IPS-NIHi7 (cell line): ENCODE measurements around the gene ZMAT5.

Experiments used
- DNase-seq: peaks from one replicate; pipeline ENCODE4 v3.0.0; 2012; ENCODE audit warnings: mixed read lengths; ENCODE audit errors: extremely low spot score

The ZMAT5 gene

GRCh38 chr22:29707471-29707870, 59.3 kb downstream of the ZMAT5 start:
- DNase-seq = no peak

- no peak for DNase-seq
These were observed 59.8 kb downstream of the ZMAT5 start for GRCh38 chr22:29707010-29707409.

GRCh38 chr22:29706486-29706885, 60.3 kb downstream of the ZMAT5 start:
- peak; percentile 48 for DNase-seq

- no peak for DNase-seq
These were observed 61.2 kb downstream of the ZMAT5 start for GRCh38 chr22:29705651-29706050.

- no peak for DNase-seq
These were observed 62.1 kb downstream of the ZMAT5 start for GRCh38 chr22:29704528-29705285.

- no peak for DNase-seq
These were observed 63.1 kb downstream of the ZMAT5 start for GRCh38 chr22:29703569-29704195.

- DNase-seq = no peak
These were observed 63.8 kb downstream of the ZMAT5 start for GRCh38 chr22:29702931-29703501.

GRCh38 chr22:29702000-29702930, 64.5 kb downstream of the ZMAT5 start:
- no peak for DNase-seq

GRCh38 chr22:29701155-29701999, 65.4 kb downstream of the ZMAT5 start:
- DNase-seq = peak; percentile 67

- DNase-seq = no peak
These were observed 66.0 kb downstream of the ZMAT5 start for GRCh38 chr22:29700900-29701154.

GRCh38 chr22:29700206-29700899, 66.5 kb downstream of the ZMAT5 start:
- DNase-seq = no peak

GRCh38 chr22:29697853-29698598, 68.8 kb downstream of the ZMAT5 start:
- DNase-seq = no peak

- DNase-seq = no peak
These were observed 71.5 kb downstream of the ZMAT5 start for GRCh38 chr22:29695129-29695926.

- no peak for DNase-seq
These were observed 73.1 kb downstream of the ZMAT5 start for GRCh38 chr22:29693671-29694070.

GRCh38 chr22:29693161-29693560, 73.6 kb downstream of the ZMAT5 start:
- DNase-seq = no peak

- no peak for DNase-seq
These were observed 74.5 kb downstream of the ZMAT5 start for GRCh38 chr22:29692327-29692640.

GRCh38 chr22:29691636-29692326, 75.0 kb downstream of the ZMAT5 start:
- peak; percentile 52 for DNase-seq

- no peak for DNase-seq
These were observed 76.3 kb downstream of the ZMAT5 start for GRCh38 chr22:29690476-29690875.

GRCh38 chr22:29689880-29690213, 77.0 kb downstream of the ZMAT5 start:
- DNase-seq = peak; percentile 82
